RKO (cell line): ENCODE measurements around the gene FARP1.

ENCODE experiments used
- DNase-seq: peaks from one replicate; pipeline ENCODE4 v3.0.0-alpha.2; 2016; ENCODE audit warnings: low spot score

The FARP1 gene

DNA sequence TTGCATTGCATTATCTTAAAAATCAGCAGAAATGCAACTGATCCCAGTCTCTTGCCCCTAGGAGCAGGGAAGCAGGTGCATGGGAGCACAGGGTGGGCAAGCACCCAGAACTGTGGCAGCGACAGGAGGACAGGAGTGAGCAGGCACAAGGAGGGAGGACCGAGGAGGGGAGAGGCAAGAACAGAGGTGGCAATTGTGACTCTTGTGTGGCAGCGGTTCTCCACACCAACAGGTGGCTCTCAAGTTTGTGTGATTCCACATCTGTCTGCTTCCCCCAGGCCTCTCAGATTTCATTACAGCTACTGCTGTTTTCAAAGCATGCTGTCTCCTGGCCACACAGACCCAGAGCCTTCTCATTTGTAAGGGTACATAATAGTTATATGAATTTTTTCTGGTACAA, 325.5 kb downstream of the FARP1 start:
- DNase-seq = no peak

DNA sequence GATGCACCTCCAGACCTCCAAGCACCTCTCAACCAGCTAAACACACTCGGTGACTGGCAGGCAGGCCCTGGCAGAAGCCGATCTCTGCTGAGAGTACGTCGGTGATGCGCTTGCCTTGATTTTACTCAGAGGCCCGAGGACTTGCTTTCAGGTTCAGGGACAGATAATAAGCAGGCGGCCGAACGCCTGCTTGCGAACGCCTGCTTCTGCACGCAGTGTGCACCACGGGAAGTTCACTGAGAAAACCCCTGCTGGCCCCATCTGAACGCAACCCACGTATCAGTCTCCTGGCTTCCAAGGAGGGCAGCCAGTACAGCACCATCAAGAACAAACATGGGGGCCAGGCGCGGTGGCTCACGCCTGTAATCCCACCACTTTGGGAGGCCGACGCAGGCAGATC, 326.0 kb downstream of the FARP1 start:
- DNase-seq = no peak

DNA sequence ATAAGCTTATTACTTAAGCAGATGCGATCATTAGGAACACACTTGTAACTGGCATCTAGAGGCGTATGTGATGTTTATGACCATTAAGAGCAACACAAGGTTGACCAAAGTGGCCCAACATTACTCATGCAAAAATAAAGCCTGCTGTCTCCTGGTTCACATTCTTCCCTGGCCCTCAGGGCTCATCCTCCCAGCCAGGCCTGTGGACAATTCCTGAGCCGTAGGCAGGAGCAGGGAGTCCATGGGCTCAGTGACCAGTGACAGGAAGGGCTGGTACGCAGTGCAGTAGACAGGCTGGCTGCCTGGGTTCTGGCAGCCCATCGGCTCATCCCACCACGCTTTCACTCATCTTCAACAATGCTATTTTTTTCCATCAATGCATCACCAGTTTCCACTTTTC, 328.0 kb downstream of the FARP1 start:
- DNase-seq = no peak

DNA sequence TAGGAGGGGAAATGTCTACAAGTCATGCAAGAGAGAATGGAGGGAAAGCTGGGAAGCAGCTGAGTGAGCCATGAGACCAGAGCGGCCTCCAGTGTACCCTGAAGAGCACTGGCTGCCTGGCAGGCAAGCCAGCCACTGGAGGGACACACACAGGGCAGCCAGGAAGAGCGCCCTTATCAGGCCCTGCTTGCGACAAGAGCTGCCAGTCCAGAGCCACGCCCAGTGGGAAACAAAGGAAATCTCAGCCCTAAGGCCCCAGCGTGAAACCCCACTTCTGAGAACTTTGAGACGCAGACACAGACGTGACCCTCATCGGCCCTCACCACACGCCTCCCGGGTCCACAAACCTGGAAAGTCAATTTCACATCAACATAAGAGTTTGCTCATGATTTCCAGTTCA, 329.0 kb downstream of the FARP1 start:
- DNase-seq = no peak

DNA sequence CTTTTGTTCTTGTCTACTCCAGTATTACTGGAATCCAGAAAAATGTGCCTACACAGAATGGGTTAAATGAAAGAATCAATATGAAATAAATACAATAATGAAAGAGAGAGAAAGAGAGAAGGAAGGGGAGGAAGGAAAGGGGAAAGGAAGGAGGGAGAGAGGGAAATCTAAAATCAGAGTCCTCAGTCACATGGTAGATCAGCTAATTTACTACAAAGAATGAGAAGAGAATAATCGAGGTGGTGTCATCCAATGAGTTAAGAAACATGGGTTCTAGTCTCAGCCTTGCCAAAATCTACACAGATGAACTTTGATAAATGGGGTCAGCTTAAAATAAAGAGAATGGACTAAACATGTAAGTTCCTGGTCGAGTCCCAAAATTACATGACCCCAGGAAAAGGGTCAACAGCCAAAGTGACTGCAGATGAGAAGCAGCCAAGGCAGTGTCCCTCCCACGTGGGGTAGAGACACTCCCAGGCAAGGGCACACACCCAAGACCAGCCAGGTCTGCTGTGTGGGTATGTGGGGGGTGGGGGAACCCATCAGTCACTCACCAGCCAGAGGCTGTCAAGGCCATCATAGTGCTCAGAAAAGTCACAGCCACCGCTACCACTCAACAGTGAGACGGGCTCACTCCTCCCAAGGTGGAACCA, 330.4 kb downstream of the FARP1 start:
- no peak for DNase-seq

DNA sequence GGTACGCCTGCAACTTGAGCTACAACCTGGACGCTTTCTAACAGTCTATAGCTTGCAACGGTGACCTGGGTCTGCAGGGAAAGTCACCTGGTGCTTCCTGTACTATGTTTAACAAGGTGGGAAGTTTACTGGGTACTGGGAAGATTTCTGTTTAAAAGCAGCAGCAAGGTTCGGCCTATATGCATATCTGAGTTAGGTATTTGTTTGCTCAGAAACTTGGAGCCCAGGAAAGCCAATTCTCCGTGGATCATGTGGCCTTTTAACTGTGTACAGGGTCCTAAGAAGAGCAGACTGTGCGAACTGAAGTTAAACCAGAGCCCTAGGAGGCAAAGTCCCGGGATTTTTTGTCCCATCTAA, 330.9 kb downstream of the FARP1 start:
- DNase-seq = no peak

DNA sequence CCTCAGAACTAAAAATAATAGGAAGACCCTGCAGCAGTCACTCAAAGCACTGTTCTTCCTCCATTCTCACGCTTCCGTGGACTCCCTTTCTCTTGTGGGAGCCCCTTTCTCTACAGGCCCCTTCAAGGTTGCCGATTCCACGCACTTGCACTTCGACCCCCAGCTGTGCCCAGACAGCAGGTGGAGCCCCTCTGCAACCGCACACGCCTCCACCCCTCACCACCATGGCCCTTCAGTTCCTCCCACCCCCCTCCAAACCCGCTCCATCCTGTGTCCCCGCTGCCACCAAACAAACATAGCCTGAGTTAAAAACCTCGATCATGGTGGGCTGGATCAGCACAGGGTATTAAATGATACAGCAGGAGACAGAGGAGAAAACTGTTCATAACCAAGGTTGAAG, 331.4 kb downstream of the FARP1 start:
- DNase-seq = no peak

DNA sequence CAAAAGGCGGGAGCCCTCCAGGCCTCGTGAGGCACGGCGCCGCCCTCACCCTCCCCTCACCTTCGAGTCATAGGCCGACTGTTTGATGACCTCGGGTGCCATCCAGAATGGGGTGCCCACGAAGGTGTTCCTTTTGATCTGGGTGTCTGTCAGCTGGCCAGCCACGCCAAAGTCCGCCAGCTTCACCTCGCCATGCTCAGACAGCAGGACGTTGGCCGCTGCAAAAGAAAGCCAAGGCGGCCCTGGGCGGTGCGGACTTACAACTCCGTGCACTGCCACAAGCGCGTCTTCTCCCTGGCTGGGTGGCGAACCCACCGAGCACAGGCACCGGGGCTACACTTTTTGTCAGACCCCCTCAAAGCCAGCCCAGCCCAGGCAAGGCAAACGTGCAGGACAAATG, 331.9 kb downstream of the FARP1 start:
- no peak for DNase-seq

DNA sequence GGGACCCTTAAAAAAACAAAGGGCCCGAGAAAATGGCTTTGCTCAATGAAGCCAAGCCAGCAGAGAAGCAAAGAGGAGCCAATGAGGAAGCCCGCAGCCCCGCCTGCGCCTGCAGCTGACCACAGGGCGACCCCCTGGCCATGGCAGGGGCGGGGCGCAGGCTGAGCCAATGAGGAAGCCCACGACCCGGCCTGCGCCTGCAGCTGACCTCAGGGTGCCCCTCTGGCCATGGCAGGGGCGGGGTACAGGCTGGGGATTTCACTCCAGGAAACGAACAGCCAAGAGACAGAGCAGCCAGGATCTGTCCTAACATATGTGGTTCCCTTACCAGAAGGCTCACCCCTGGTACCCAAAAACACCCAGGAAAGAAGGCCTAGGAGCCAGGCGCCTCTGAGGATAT, 332.6 kb downstream of the FARP1 start:
- no peak for DNase-seq

DNA sequence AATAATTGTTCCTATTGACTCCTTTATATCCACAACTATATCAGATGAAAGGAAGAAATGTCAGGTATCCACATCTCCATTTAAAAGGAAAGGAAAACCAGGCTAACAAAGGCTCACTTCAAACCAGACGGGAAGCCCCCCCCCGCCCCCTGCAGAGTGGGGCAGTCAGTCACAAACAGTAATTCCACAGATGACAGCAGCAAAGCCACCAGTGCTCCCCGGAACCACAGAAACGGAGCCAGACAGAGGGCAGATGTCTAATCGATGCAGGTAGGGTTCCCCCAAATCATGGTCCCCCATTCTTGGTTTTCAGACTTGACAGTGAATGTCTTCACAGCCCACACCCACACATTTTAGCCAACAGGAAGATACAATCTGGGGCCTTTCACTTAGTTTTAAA, 333.2 kb downstream of the FARP1 start:
- no peak for DNase-seq

DNA sequence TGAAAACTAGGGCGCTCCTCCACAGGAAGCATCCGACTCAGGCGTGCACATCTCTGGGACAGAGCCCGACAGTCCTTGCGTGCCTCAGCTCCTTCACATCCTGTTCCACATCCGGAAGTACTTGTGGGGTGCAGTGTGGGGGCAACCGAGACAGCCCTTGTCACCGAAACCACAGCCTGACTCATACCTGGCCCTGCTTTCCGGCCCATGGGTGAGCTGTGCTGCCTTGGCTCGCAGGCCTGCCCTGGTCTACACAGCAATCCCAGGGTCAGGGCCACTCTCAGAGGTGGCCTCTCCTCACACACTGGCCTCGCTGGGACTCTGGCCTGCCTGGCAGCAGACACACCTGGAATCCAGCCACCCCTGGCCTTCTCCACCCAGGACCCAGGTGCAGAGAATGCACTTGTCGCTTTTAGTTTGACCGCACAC, 333.7 kb downstream of the FARP1 start:
- peak; percentile 96 for DNase-seq

DNA sequence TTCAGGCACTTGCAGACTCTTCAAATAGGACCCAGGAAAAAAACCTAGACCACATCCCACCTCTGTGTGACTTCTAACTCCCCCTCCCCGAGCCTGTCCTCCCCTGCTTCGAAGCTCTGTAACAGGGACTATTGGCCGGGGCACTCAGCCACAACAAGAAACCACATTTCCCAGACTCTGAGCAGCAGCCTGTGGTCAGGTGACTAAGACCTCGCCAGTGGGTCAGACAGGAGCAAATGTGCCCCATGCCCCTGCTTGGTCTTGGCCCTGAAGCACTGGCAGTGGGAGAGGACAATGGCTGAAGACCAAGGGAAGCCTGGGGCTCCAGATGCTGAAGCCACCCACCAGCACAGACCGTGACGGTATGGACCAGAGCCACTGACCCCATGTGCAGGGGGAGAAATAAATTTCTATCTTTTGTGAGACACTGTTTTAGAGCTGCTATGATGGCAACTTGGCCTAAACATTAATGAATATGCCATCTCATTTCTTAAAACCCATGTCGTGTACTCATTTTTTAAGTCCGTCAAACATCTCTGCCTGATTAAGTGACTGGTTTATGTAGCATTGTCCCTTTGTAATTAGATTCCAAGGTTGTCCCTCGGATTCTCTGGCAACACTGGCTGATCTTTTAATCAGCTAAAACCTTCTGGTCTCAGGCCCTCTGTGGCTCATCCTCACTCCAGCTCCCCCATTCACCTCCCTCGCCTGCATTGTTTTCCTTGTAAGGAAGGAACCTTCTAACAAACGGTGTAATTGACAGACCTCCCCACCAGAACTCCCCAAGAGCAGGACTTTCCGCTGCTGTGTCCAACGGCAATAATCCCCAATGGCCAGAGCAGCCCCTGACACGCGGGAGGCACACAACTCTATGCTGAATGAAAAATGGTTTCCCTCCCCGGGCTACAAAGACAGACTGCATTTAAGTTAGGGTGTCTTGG, 335.6 kb downstream of the FARP1 start:
- DNase-seq = no peak

DNA sequence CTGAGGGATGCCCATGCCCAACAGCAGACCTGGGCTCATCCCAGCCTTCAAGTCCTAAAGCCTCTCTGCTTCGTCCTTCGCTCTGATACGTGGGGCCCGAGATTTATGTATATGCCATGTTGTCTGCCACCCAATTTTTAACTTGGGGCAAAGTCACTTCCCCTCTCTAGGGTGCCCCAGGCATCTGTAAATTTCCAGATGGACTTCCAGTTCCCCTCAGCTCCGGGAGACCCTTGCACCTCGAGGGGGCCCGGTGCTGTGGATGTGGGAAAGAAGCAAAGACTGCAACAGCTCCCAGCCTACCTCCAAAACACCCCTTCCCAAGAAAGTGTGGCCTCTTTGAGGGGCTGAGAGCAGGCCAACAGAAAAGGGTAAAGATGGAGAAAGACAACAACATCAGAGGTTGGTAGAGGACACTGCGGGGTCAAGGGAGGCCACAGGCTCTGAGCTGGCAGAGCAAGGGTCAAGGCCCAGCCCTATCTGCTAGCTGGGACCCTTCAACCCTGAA, 336.7 kb downstream of the FARP1 start:
- no peak for DNase-seq

DNA sequence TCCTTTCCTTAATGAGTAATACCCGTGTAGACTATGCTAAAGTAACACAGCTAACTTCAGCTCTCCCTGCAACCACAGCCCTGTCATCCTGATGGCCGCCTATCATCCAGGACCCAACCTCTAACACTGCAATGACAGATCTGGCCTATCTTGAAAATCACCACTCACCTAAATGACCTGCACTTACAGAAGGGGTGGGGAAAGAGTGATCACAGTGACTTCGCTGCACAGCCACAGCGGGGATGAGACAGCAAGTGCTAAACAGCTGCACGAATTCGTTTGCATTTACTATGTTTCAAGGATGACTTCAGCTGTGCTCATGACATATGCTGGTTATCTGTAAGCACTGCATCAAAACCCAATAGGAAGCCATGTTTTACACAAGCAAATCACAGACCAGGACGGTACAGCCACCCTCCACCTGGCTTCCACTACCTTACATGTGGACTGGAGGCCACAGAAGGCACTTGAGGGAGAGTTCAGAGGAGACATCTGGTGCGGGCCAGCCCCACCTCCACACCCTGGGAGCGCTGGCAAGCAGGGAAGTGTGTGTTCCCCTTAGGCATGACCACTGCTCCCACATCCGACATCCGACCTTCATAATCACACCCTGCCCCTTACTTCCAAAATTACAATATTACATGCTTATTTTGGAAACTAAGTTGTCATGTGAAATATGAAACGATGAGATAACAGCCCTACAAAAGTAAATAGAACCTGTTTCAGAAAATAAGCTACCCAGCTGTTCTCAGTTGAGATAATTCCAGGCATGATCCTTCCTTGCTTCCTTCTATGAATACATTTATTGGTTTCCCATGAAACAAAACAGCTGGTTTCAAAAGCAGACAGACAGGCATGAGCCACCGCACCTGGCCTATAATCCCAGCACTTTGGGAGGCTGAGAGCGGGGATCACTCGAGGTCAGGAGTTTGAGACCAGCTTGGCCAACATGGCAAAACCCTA, 338.3 kb downstream of the FARP1 start:
- peak; percentile 13 for DNase-seq

DNA sequence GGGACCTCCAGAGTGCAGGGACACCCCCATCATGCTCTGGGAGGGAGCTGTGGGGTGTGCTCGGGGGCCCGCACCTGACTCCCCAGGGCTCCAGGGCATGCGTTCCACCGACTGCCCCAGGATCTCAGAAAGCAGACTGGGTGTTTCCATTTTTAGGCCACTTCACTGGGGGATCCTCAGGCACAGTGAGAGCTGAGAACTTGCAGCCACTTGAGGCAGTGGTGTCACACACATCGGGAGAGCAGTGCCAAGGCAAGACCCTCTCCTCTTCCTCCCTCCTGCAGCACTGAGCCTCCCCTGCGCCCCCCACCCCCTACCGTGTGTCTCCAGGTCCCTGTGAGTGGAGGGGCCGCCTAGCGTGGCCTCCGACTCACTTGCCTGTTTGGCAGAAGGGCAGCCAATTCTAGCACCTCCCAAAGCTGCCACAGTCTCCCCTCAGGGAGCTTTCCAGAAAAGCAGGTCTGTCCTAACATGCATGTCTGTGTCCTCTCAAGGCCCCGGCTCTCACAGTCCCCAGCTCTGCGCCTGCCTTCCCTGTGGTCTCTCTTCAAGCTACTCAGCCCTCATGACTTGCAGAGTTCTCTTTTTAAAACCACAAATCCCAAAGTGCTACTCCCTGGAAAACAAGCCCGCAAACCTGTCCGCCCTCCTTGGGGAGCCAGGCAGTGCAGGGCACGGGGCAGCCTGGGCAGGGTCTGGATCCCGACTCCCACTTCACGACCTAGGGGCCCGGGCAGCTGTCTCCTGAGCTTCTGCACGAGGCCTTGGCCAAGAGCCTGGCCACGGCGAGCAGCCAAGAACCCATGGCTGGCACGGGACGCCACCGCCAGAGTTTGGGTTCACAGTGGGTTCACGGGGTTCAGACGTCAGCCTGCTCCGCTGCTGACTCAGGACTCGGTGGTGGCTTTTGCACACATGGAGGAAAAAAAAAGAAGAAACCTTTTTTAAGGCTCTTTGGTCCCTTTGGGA, 339.9 kb downstream of the FARP1 start:
- no peak for DNase-seq

DNA sequence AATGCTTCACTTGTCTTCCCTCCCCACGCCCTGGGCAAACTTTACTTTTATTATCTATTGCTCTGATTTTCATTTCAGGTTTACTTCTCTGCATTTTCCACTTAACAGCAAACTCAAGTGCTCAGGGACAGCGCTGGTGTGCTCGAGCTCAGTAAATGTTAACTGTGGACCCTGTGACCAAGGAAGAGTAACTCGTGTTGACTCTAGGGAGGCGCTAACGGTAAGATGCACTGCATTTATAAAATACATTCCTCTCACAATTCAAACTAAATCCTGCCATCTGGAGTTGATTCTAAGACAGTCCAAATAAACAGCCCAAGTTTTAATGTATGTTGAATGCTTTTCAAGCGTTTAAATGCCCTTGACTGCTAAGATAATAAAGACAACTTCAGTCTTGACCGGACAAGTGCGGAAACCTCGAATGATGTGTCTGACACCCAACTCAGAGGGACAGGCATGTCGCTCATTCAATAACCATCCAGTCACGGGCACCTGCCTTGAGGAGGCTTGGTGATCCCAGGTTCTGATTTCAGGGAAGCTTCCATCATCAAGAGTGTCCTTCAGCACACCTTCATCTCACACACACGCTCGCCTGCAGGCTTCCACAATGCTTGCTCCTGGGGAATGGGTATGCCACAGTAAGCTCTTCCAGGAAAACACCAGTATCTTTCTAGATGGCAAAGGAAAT, 340.9 kb downstream of the FARP1 start:
- DNase-seq = no peak

DNA sequence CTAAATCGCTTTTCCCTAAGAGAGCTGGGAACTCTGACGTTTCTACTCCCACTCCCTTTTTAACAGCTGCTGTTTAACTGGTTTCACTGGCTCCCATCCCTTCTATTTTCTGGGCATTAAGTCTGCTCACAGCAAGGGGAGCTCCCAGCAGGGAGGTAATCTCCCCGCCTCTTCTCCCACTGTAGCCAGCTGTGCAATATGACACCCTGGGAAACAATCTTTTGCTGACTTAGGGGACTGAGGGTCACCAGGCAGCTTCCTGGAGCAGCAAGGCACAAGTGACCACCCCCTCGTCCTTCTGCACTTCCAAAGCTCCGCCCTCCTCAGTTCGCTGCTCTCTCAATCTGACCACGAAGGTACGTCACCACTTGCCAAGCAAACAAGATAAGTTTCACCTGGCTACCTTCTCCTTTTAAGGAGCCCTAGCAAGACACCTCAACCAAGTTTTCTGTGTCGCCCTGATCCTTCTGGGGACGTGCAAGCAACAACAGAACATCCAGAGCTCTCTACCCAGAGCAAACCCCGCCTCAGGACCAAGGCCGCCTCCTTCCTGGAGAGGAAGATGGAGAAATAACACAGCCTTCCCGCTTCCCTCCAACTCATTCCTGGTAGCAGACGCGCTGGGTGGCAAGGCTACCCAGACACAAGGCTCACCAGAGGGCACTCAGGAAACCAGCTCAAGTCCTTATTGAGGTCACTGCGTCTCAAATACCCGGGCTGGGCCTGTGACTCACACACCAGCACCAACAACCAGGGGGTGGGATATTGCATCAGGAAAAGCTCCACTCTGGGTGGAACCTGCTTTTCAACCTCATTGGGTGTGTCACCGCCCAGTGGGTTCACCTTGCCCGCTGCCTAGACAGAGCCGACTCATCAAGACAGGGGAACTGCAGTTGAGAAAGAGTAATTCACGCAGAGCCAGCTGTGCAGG, 341.7 kb downstream of the FARP1 start:
- DNase-seq = peak; percentile 72

DNA sequence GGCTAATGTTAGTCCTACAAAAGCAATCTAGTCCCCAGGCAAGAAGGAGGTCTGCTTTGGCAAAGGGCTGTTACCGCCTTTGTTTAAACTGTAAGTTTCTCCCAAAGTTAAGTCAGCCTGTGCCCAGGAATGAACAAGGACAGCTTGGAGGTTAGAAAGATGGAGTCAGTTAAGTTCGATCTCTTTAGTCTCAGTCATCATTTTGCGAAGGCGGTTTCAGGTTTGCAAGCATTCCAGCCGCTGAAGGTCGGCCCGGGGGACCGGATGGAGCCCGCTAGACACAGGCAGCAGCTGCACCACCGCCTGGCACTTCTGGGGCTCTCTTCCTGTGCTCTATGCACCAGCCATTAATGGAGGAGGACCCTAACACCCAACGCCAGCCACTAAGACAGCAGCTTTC, 342.7 kb downstream of the FARP1 start:
- no peak for DNase-seq

DNA sequence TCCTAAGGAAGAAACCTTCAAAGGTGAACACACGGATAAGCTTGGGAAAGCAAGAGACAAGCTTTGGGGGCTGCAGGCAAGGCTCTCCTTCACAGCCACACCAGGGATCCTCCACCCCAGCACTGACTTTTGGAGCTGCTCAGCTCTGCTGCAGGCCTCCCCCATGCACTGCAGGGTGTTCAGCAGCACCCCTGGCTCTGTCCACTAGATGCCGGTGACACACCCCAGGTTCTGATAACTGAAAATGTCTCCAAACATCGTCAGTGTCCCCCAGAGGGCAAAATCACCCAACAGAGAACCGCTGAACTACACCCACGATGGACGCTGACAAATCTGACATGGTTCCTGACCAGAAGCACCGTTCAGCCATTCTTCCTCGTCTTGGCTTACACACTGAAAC, 343.5 kb downstream of the FARP1 start:
- no peak for DNase-seq
